AG10803 (cell line): ENCODE measurements around the gene FMOD.

Experiments used
- DNase-seq: peaks from one replicate; pipeline ENCODE4 v3.0.0; 2010; ENCODE audit warnings: low read depth
- H3K4me3 ChIP-seq: 2 replicates; pipeline ENCODE4 v1.5.1; 2011; ENCODE audit warnings: mild to moderate bottlenecking, low read length, control low read depth
- CTCF ChIP-seq: conservative IDR thresholded peaks from 2 replicates; pipeline ENCODE4 v1.5.1; 2011; ENCODE audit warnings: mild to moderate bottlenecking, low read length, control low read depth, inconsistent platforms

FMOD gene

GRCh38 chr1:203305809-203306088 is 45.2 kb downstream of the FMOD start:
- DNase-seq, result no peak
- peak overlapping the region; percentile 84 for H3K4me3 ChIP-seq
- no peak for TF ChIP-seq CTCF

GRCh38 chr1:203304919-203305808 is 45.8 kb downstream of the FMOD start, which contains the start of gene BTG2:
TSS of gene BTG2 (plus strand) at chr1:203305519. CDS start at chr1:203305607, 88 bp downstream.
- peak; percentile 83 for DNase-seq
- H3K4me3 ChIP-seq, result peak within 1 kb of the TSS; percentile 84
- no peak for TF ChIP-seq CTCF

GRCh38 chr1:203304391-203304918 is 46.5 kb downstream of the FMOD start:
- no peak overlapping the region for H3K4me3 ChIP-seq
- no peak for DNase-seq
- TF ChIP-seq CTCF, result no peak

- no peak for DNase-seq
- no peak overlapping the region for H3K4me3 ChIP-seq
- no peak for TF ChIP-seq CTCF
Measured at GRCh38 chr1:203302894-203303293, 48.0 kb downstream of the FMOD start.

GRCh38 chr1:203302456-203302855 is 48.5 kb downstream of the FMOD start:
- TF ChIP-seq CTCF, result no peak
- no peak overlapping the region for H3K4me3 ChIP-seq

GRCh38 chr1:203301331-203301668 is 49.6 kb downstream of the FMOD start:
- no peak for DNase-seq
- no peak for TF ChIP-seq CTCF
- no peak overlapping the region for H3K4me3 ChIP-seq

More at GRCh38 chr1:203302456-203302855, 48.5 kb downstream of the FMOD start:
- no peak for DNase-seq
